Amniotic stem cell (primary cell): Measurements from ENCODE around the gene SRRM2.

Source experiments
- DNase-seq: peaks from one replicate; lab custom pipeline; 2025; lab: John Stamatoyannopoulos, UW

Gene SRRM2

GRCh38 chr16:2798723-2799204 is 46.3 kb downstream of the SRRM2 start:
- DNase-seq: no peak

- no peak for DNase-seq
These were observed 46.9 kb downstream of the SRRM2 start for GRCh38 chr16:2799205-2799858.

DNA sequence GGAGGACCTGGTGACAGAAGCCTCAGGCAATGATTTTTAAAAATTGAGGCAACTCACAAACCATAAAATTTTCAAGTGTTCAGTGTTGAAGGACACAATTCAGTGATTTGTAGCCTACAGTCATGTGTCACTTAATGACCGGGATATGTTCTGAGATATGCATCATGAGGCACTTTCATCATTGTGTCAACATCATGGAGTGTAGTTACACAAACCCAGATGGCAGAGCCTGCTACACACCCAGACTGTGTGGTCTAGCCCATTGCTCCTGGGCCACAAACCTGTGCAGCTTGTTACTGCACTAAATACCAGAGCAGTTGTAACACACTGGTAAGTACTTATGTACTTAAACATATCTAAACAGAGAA is 47.4 kb downstream of the SRRM2 start:
- no peak for DNase-seq

GRCh38 chr16:2803545-2804195 is 51.2 kb downstream of the SRRM2 start:
- no peak for DNase-seq

- no peak for DNase-seq
These were observed 52.3 kb downstream of the SRRM2 start for GRCh38 chr16:2804728-2805127.

- no peak for DNase-seq
These were observed 53.8 kb downstream of the SRRM2 start for GRCh38 chr16:2806286-2806685.

GRCh38 chr16:2808181-2808580 is 55.7 kb downstream of the SRRM2 start:
- DNase-seq: no peak

DNA sequence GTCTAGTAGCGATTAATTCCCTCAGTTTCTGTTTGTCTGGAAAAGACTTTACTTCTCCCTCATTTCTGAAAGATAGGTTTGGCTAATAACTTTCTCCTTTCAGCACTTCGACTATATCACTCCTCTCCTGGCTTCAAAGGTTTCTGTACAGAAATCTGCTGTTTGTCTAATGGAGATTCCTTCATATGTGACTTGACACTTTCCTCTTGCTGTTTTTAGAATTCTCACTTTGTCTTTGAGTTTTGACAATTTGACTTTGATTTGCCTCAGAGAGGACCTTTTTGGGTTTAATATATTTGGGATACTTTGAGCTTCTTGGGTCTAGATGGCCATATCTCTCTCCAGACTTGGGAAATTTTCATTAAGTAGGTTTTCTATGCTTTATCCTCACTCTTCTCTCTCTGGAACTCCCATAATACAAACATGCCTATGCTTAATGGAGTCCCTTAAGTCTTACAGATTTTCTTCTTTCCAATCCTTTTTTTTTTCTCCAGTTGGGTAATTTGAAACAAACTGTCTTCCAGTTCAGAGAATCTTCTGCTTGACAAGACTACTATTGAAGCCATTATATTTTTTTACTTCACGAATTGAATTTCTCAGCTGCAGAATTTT is 56.8 kb downstream of the SRRM2 start:
- DNase-seq: no peak

GRCh38 chr16:2810651-2811050 is 58.2 kb downstream of the SRRM2 start:
- no peak for DNase-seq

DNA sequence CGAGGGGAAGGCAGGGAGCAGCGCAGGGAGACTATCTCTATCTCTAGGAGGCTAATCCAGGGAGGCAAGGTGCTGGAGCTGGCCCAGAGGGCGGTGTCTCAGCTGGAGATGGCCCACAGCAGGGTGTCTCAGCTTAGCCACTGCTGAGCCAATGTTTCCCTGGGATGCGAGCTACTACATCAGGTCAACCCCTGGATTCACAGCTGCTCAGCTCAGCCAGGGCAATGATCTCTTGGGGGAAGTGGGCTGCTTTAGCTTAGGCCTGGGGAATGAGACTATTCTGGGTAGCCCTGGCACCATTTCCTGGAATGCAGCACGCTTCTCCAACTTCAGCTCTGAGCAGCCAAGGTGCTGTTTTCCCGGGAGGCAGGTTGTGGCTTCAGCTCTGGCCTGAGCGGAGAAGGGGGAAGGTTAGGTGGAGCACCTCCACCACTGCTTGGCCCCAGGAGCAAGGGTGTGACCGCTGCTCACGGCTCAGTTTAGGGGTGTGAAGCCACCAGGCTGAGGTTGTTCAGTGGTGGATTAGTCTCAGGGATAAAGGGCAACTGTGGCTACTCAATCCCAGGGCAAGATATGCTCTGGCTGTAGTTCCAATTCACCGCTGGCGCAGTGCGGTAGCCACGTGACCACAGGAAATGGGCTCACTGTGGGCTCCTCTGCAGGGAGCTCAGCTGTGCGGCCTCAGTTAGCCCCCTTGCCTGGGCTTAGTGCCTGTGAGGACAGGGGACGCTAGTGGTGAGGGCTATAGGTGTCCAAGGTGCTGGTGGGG is 59.4 kb downstream of the SRRM2 start:
- no peak for DNase-seq

DNA sequence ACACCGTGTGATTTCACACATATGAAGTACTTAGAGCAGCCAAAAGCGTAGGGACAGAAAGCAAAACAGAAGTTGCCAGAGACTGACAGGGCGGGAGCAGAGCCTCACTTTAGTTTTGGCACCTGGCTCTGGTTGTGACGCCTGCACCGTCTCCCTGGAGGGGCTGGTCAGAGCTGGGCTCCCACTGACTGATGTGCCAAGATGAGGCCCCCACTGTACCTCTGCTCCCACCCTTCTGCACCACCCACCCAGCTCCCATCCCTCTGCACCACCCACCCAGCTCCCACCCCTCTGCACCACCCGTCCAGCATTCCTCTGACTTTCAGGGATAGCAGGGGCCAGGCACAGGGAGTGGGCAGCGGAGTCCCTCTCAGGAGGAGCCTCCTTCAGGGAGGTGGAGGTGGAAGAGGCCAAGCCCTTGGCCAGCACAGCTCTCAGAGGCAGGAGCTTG is 61.4 kb downstream of the SRRM2 start:
- DNase-seq: no peak

DNA sequence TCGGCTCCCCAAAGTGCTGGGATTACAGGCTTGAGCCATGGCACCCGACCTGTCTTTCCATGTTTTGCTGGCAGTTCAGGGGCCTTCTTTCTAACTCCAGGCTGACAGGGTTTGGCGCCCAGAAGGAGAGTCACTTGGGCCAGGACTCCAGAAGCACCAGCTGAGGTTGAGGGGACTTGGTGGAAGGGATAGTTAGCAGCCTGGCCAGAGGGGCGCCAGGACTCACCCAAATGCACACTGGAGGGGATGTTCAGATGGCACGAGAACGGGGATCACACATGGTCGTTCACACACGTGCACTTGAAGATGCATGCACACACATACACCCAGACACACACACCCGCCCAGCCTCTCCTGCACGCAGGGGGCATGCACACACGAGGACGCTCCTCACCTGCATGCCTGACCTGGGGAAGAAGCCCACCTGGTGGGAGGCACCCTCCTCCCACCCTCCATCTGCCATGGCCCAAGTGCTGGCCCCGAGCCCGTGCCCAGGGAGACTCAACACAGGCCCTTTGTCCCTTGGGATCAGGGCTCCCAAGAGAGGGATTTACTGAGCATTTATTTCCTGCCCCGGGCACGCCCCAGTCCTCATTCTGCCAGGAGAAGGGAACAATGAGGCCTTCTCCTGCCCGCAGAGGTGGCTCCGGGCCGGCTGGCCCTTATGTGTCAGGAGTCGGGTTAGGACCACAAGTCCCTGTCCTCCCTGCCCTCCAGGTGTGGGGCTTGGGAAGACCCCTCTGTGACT is 62.3 kb downstream of the SRRM2 start:
- no peak for DNase-seq

DNA sequence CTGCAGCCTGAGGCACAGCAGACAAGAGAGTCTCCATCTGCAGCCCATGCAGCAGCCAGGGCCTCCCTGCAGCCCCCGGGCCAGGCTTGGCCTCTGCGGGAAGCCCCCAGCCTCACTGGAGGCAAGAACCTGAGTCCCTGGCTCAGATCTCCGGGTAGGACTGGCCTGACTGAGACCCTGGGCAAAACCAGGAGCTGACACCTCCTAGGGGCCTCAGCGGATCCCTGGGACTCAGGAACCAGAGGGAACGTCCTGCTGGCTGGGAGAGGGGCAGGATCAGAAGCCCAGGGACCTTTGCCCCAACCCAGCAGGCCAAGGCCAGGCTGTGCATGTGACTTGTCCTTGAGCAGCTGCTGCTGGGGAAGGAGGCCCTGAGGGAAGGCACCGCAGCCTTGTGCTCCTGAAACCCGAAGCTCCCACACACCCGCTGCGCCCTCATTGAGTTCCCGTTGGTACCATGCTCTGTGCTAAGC is 62.9 kb downstream of the SRRM2 start:
- DNase-seq: no peak

- DNase-seq: no peak
These were observed 64.4 kb downstream of the SRRM2 start, which contains the start of gene PRSS21 for GRCh38 chr16:2816751-2817339. Gene PRSS21, plus strand, starts transcription at chr16:2817237. Its CDS starts 32 bp downstream, at chr16:2817269.

- no peak for DNase-seq
These were observed 65.2 kb downstream of the SRRM2 start for GRCh38 chr16:2817340-2818271.

DNA sequence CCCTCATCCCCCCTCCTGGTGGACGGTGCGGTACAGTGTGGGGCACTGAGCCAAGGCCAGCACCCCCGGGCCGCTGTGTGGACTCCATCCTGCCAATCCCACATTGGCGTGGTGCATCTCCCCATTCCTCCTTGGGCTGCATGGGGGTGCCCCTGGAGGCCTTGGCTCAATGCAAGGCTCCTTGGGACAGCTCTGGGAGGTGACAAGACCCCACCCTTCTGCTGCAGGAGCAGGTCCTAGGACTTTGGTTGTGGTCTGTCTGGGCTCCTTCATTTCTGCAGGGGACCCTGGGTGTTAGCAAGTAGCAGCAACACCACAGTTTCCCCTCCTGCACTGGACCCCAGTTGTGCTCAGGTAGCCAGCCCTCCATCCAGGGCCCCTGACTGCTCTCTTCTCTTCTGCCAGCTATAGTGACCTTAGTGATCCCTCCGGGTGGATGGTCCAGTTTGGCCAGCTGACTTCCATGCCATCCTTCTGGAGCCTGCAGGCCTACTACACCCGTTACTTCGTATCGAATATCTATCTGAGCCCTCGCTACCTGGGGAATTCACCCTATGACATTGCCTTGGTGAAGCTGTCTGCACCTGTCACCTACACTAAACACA is 65.9 kb downstream of the SRRM2 start:
- DNase-seq: no peak

GRCh38 chr16:2819179-2819938 is 66.9 kb downstream of the SRRM2 start:
- DNase-seq: no peak

DNA sequence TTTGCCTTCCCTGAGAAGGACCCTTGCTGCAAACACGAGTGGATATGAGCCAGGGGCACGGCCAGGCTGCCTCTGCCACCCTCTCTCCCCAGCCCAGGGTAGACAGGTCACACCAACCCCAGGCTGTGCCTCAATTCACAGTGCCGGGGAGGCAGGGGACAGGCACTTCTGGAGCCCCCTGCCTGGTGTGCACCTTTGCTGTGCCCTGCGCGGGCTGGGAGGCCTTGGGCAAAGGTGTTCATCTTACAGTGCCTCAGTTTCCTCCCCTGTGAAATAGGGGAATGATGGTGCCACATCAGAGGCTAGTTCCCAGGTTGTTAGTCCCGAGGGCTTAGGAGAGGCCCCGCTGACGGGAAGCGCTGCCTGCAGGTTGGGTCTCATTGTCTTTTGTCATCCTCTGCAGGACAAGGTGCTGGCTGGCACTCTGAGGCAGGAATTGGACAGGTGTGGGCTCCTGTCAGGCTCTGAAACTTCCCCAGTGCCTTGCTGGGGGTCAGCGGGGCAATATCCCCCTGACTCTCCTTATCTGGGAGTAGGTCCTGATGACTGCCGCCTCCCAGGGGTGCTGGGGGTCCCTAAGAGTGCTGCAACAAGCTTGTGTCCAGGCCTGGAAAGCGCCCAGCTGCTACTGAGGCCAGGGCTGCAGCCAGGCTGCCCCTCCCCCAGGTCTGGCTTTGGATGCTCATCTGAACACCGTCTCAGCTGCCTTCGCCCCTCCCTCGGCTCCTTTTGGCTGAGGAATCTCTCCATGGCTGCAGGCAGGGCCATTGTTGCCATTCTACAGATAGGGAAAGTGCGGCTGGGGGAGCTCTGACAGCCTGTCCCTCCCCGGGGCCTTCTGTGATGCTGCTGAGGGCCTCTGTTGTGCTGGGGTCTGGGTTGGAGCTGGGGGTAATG is 67.7 kb downstream of the SRRM2 start:
- DNase-seq: no peak
